GM10266 (cell line): ENCODE measurements around the gene COPG1.
A peak's percentile ranks its signal among the peaks of the same experiment; 100 is the strongest.

Experiments
- DNase-seq: peaks from one replicate; pipeline ENCODE4 v3.0.0; 2012; ENCODE audit errors: extremely low spot score
- TF ChIP-seq, protein P1 (sequence below): IDR thresholded peaks from 2 replicates; pipeline ENCODE4 v1.5.1; 2012; ENCODE audit warnings: mild to moderate bottlenecking, low read depth; ENCODE audit not compliant: control insufficient read depth, insufficient read depth; ENCODE audit errors: missing control alignments

Gene COPG1

DNA sequence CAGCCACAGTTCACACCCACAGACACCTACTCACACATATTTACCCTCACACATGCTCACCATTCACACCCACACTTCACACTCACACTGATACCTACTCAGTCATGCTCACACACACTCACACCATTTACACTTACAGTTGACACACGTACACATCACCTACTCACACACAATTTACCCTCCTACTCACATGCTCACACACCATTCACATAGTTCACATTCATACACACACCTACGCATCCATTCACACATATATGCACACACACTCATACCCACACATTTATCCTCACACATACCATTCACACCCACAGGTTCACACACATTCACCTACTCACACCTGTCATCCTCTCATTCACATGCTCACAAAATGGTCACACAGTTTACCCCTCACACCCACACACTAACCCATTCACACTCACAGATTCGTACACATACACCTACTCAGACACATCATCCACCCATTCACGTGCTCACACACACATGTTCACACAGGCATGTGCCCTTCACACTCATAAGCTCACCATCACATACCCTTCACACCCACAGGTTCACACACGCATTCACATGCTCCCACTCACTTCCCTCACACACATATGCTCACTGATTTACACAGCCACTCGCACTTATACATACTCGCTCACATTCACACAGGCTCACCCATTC is 71.5 kb downstream of the COPG1 start:
- TF ChIP-seq, protein P1, sequence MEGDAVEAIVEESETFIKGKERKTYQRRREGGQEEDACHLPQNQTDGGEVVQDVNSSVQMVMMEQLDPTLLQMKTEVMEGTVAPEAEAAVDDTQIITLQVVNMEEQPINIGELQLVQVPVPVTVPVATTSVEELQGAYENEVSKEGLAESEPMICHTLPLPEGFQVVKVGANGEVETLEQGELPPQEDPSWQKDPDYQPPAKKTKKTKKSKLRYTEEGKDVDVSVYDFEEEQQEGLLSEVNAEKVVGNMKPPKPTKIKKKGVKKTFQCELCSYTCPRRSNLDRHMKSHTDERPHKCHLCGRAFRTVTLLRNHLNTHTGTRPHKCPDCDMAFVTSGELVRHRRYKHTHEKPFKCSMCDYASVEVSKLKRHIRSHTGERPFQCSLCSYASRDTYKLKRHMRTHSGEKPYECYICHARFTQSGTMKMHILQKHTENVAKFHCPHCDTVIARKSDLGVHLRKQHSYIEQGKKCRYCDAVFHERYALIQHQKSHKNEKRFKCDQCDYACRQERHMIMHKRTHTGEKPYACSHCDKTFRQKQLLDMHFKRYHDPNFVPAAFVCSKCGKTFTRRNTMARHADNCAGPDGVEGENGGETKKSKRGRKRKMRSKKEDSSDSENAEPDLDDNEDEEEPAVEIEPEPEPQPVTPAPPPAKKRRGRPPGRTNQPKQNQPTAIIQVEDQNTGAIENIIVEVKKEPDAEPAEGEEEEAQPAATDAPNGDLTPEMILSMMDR: no peak
- DNase-seq: no peak

DNA sequence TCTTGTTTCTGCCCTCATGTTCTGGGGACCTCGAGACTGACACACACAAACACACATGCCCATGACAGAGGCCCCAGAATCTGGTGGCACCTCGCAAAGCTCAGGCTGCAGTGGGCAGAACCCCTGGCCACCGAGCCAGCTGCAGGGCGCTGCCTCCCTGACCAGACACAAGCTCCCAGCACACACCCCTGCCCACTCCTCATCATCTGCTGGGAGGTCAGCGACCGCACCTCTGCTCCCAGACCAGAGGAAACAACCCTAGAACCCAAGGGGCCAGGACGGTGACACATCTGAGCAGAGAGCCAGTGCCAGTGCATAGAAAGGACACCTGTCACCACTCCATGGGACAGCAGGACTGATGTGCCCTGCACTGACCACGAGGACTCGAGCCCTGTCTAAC is 72.5 kb downstream of the COPG1 start:
- TF ChIP-seq, protein P1: no peak
- no peak for DNase-seq

DNA sequence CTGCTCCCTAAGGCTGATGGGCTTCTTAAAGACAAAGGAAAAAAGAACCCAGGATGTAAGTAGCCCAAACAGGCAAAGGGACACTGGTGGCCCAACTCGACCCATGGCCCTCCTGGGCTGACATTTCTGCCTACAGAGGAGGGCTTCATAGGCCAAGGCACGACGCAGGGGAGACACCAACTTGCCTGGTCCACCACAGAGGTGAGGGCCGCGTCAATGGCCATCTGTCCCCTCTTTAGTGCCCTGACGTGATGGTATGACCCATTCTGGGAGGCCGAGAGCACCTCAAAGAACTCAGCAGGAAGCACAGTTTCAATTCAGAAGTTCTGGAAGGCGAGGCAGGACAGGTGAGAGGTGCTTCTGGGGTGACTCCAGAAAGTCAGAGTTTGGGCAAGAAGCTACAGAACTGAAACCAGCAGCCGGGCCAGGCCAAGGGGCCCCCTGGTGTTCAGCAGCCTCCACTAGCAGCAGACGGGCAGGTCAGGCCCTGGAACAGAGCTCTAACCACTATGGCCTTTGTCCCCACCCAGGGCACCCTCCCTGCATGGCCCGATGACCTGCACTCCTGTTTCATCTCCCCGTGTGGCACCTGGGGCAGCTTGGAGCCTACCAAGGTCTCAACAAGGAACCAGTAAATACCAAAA is 74.4 kb downstream of the COPG1 start:
- no peak for DNase-seq
- TF ChIP-seq, protein P1: peak; percentile 47

DNA sequence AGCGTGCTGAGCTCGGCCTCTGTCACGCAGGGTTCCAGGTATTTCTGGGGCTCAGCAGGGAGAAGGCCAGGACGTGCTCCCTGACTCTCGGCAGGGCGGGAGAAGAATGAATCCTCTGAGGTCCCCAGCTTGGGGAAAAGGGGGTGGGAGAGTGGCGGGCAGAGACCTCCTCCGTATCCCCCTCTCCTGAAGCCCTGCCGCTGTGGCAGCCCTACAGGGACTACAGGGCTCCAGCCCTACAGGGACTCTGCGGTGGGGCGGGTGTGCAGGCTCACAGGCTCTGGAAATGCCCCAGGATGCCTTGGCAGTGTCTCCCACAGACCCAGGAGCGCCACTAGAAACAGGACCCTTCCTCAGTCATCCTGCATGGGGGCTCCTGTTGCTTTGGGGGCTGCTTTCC is 75.4 kb downstream of the COPG1 start:
- DNase-seq: no peak
- TF ChIP-seq, protein P1: no peak

DNA sequence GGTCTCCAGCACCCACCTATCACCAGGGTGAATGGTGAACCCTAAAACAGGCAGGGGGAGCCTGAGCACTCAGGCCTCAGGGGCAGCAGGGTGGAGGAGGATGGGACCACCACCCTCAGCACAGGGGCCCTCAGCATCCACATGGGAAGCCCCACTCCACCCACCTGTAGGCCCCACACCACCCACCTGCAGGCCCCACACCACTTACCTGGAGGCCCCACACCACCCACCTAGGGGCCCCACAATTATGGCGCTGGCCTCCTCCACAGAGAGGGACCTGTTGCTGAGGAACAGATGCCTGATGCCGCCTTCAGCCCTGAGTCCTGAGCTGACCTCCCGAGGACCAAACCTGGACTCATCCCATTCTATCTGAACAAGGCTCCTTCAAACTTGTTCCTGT is 76.0 kb downstream of the COPG1 start:
- no peak for DNase-seq
- TF ChIP-seq, protein P1: no peak

DNA sequence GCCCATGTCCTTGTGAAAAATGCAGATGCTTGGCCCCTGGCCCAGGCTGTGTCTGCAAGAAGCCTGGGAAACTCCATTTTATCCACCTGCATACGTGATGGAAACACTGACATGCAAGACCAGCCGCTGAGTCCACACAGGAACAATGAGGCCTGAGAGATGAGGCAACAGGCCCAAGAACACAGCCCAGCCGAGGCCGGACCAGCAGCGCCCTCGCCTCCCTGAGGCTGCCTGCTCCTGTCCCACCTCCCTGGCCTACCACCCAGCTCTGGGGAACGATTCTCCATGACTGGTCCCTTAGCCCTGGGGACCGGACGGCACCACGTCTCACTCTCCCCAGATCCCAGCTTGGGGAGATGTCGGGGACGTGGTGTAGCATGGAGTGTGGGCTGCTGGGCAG is 76.7 kb downstream of the COPG1 start:
- TF ChIP-seq, protein P1: no peak
- no peak for DNase-seq

DNA sequence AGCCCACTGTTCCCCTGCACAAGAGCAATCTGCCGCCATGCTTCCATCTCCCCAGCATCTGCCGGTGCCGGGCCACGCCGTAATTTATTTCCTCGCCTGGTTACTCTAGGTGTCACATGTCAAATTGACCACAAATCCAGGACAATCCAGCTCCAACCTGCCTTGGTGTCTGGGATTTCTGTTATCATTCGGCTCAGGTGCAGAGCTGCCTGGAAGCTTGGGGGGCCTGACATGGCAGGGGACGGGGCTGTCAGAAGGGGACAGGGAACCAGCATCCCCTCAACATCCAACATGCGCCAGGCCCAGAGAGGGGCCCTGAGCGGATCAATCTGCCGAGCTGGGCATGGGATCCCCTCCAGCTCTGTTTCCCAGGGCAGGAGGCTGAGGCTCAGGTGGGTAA is 77.2 kb downstream of the COPG1 start:
- TF ChIP-seq, protein P1: no peak
- no peak for DNase-seq
